Caki2 (cell line): ENCODE data around the gene S100A6. TPM values are rescaled to one million over a fixed set of nuclear protein-coding genes. Genes with fewer than 3 reads are reported as not detected.
"Not testable (repeated sequence)": the region's sequence is repeated elsewhere in the genome, so short reads cannot be mapped to it uniquely, and the experiment has no call there.

Source experiments
- DNase-seq: peaks from one replicate; pipeline ENCODE4 v3.0.0-alpha.2; 2015; ENCODE audit warnings: low read depth
- in situ Hi-C: cut with HindIII; loops from 2 replicates; pipeline ENCODE4 v1.10.0; 2016; ENCODE audit warnings: low sequenced_read_pairs, low pct_unique_long_range_greater_than_20kb, mixed read lengths
- total RNA-seq: library from RNA; depleted of rRNA; stranded (reverse); fragments of >200 nt; shearing (Covaris generic); gene quantifications from 2 replicates; pipeline ENCODE4 v1.2.3, GENCODE V29; 2014; ENCODE audit warnings: low replicate concordance

S100A6 gene
- total RNA-seq, 1 experiment from 2014 or later = 1,350 TPM

DNA sequence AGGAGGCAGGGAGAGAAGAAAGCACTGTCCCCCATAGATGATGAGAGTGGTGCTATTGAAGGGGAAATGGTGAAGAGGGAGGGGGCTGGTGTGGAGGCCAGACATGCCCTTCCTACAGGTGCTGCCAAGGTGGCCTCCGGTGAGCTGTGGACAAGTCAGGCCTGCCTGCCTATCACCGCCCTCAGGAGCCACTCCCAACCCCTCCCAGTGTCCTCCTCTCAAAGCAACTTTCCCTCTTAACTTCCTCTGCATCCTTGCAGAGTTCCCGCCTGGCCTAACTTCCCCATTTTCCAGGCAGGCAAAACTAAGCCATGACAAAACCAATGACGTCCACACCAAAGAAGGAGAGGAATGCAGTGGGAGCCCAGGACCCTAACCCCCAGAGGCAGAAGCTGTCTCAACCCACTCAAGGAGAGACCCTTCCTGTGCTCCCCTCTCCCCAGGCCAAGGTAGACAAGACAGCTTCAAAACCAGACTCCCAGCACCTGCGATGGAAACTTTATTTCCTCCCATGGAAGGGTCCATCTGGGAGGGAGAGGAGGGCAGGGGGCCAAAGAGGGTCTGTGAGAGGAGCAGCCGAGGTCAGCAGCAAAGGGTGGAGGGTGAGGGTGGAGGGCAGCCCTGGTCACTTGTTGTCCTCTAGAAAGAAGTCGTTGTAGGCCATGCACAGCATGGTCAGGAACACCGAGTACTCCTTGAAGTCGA lies 1.0 kb upstream of the S100A6 start:
- in situ Hi-C loops = no loop called here
- no peak for DNase-seq

DNA sequence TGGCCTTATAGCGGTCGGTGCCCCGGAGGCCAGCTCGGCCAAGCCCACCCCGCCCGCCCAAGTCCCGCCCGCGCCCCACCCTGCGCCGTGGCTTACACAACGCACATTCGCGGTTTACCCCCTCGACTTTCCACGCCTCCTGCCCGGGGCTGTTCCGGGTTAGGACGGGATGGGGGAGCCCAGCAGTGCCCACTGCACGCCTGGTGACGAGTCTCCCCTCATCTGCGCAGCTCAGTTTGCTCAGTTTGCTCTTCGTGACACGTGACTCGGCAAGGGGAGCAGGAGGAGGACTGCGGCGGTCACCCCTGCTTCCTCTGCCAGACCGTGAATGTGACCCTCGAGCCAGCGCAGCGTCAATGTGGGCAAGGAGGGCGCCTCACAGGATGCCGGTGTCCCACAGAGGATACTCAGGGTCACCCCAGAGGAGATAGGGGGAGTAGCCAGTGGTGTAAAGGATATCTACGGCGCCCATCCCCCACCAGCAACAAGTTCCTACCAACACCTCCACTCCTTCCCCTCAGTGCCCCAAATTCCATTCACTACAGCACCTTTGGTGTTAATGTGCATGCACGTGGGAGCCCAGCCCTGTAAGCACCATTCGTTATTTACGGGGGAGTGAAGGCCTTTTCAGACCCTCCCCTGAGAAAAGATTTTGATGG lies 350 bp upstream of the S100A6 start:
- peak; percentile 90 for DNase-seq
- in situ Hi-C loops = no loop called here

DNA sequence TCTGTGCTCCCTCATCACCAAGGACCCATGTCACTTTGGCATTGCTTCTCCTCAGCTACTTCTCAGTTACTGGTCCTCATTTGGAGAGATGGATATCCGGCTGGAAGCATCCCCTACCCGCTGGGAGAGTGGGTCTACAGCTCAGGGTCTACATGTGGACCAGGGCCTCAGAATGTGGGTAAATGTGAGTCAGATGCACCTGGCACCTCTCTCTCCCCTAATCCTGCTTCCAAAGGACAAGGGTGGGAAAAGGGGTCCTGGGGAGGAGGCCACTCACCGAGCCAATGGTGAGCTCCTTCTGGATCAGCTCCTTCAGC lies 908 bp downstream of the S100A6 start:
- in situ Hi-C loops = no loop called here
- no peak for DNase-seq

DNA sequence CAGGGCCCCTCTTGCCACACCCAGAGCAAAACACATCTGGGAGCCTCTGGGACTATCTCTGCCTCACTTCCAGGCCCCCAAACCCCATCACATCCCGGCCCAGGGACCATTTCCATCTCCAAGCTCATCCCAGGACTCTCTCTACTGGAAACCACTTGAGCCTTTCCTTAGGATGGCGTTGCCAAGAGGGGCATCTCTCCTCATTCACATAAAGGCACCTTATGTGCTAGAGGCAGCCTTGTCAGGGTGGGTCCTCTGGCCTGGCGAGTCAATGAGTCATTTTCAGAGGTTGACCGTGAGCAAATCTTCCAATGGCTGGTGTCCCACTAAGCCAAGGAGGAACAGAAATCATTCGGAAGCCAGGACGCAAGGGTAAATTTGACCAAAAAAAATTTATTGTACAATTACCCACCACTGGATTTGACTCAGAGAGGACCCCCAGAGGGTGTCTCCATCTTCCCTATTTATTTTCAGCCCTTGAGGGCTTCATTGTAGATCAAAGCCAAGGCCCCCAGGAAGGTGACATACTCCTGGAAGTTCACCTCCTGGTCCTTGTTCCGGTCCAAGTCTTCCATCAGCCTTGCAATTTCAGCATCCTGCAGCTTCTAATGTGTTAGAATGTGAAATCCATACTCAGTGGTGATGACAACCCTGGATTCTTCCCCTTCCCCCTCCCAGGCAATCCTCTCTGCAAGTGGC lies 1.4 kb downstream of the S100A6 start:
- in situ Hi-C loops = no loop called here
- no peak for DNase-seq

DNA sequence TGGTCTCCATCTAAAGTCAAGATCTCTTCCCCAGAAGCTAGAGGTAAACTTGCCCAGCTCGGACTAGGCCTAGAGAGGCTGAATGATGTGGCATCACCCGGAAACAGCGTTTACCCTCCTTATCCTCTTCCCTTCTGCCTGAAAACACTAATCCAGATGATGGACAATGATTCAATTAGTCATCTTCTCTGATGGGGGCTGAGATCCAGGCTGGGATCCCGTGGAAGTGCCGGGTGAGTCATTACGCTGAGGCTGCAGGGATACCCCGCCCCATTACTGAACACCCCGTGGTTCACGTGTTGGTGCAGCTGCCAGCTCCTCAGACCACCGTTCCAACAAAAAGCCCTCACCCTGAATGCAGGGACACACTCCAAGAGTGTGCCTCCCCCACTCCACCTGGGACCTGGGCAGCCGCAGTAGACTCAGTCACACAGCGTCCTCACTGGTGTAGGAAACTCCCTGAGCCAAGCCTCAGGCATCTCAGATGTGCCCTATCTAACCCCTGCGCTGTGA lies 2.0 kb downstream of the S100A6 start:
- DNase-seq = peak; percentile 93
- in situ Hi-C loops = no loop called here

DNA sequence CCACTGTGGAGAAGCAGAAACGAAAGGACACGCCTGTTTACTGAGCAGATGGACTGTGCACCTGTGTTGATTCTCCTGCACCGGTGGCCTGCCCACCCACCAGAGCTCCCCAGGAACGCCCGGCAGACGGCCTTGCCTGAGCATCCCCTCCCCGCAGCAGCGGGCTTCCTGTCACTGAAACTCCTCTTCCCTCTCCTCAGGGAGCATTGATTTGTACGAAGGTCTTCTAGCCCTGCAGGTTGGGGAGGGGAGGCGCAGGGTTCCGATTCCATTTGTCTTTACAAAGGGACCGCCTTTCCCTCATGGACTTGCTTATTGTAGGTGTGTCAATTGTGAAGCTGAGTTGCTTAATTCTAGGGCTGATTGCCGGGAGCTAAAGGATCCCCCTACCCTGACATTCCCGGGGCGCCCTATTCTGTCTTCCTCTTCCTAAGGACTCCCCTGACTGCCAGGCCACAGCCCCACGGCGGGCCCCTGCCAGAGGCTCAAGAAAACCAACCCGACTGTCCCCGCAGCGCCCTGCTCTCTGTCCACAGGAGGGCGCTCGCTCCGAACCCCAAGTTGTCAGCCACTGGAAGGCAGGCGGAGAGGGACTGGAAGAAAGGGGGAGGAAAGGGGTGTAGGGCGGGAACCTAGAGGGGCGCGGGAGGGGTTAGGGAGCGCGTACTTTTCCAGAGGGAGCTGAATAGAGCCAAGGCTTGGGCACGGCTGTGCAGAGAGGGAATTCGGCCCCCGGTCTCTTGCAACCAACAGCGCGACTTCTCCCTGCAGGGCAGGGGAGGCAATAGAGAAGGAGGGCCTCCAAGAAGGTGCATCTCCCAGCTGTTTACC lies 2.8 kb downstream of the S100A6 start:
- DNase-seq = peak; percentile 83
- in situ Hi-C loops = no loop called here

DNA sequence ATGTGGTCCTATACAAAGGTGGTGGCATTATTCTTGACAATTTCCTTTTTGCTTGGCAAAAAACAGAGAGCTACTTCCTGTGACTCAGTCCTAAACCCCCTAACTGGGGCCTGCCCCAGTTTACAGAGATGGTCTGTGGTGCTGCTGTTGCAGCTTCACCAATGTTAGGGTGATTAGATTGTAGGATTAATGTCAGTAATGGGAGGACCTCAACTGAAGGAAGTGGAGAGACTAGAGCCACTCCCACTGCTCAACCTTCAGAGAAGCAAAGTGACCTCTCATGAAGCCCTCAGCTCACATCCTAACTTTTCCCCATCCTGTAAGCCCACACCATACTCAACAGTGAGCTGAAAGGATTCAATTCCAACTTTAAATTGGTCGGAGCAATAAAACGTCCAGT lies 3.6 kb downstream of the S100A6 start:
- in situ Hi-C loops = no loop called here
- no peak for DNase-seq

DNA sequence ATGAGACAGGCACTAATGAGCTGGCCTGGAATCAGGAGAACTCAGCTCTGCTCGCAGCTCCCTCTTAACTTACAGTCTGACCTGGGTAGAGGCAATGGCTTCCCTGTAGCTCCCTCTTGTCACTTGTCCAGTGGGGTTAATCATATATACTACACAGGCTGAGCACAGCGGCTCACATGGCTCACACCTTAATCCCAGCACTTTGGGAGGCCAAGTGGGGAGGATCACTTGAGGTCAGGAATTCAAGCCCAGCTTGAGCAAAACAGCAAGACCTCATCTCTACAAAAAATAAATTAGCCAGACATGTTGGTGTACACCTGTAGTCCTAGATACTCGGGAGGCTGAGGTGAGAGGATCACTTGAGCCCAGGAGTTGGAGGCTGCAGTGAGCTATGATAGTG lies 4.2 kb downstream of the S100A6 start:
- DNase-seq = no peak
- in situ Hi-C loops = no loop called here

DNA sequence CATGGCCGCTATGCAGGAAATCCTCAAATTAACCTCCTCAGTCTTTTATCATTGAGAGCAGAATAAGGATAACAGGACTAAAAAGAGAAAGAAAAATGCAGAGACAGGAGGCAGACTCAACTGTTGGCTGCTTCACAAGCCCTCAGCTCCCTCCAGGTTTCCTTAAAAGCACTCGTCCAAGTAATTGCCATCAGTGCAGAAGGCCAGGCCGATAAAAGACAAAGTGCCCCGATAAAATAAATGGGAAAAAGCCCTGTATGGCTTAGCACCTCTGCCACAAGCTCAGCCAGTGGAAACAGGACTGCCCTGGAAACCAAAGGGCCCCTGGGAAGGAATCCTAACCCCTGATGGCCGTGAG lies 8.1 kb downstream of the S100A6 start:
- in situ Hi-C loops = no loop called here
- no peak for DNase-seq

DNA sequence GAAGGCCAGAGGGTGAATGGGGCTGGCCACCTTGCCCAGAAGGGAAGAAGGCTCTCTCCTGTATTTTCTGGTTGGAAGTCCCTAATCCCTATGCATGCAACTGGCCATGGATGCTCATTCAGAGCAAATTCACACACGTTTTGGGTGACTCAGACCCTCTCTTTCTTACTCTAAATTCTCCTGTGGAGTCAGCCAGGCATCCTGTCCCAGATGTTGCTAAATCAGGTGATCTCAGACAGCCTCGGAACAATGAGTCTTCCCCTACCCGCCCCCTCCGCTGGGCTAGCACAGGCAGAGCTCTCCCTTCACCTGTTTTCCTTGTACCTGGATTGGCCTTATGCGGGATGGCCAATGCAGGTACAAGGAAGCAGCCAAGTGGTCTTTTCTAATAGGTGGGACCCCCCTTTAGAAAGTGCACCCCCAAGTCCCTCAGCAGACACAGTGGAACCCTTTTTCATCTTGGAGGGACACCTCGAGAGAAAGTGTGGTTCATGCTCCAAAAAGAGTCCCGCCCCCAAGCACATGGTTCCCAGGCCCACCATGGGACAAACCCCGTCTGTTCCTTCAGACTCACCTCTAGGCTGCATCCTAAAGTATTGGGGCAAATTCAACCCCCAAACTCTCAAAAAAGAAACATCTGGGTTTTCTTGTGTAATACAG lies 8.6 kb downstream of the S100A6 start:
- in situ Hi-C loops = no loop called here
- no peak for DNase-seq

DNA sequence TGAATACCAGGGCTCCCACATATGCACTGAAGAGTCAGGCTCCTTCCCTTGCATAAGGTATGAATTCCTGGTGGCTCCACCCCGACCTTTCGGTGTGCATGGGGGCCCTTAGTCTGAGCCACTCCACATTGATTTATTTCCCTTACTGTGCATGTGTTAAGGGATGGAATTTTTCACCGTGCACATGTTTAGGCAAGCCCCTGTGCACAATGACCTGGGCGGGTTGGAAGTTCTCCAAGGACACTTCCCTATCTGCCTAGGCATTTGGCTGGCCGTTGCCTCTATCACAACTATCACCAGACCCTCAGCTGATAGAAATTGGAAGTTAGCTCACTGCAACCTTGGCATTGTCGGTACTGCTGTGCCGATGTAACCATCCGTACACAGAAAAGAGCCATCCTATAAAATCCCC lies 9.7 kb downstream of the S100A6 start:
- no peak for DNase-seq
- in situ Hi-C loops = no loop called here

DNA sequence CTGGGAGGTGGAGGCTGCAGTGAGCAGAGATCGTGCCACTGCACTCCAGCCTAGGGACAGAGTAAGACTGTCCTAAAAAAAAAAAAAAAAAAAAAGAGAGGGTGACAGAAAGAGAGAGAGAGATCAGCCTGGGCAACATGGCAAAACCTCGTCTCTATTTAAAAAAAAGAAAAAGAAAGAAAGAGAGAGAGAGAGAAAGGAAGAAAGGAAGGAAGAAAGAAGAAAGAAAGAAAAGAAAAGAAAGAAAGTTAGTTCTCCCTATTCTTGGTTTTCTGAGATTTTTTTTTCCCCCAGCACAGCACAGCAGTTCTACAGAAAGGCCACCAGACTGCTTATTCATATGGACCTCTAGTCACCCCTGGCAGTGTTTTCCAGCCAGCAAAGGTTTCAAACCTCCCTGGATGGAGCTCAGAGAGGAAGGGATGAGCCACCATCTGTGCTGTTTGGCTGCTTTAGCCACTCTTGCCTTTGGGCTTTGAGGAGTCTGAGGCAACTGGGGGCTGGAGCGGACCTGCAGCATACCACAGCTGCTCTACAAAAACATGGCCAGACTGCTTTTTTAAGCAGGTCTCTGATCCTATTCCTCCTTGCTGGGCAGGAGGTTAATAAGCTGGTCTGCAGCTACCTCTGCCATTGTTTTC lies 10.6 kb downstream of the S100A6 start:
- no peak for DNase-seq
- in situ Hi-C loops = no loop called here

DNA sequence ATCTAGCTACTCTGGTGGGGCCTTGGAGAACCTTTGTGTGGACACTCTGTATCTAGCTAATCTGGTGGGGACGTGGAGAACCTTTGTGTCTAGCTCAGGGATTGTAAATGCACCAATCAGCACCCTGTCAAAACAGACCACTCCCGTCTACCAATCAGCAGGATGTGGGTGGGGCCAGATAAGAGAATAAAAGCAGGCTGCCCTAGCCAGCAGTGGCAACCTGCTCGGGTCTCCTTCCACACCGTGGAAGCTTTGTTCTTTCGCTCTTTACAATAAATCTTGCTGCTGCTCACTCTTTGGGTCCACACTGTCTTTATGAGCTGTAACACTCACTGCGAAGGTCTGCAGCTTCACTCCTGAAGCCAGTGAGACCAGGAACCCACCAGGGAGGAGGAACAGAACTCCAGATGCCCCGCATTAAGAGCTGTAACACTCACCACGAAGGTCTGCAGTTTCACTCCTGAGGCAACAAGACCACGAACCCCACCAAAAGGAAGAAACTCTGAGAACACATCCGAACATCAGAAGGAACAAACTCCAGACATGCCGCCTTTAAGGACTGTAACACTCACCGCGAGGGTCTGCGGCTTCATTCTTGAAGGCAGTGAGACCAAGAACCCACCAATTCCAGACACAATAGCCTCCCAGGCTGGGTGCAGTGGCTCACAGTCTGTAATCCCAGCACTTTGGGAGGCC lies 13.3 kb downstream of the S100A6 start:
- in situ Hi-C loops, DNase-seq: not testable (repeated sequence)

DNA sequence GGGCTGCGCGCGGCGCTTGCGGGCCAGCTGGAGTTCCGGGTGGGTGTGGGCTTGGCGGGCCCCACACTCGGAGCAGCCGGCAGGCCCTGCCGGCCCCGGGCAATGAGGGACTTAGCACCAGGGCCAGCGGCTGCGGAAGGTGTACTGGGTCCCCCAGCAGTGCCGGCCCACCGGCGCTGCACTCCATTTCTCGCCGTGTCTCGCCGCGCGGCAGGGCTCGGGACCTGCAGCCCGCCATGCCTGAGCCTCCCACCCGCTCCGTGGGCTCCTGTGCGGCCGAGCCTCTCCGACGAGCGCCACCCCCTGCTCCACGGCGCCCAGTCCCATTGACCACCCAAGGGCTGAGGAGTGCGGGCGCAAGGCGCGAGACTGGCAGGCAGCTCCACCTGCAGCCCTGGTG lies 14.0 kb downstream of the S100A6 start:
- in situ Hi-C loops, DNase-seq: not testable (repeated sequence)

DNA sequence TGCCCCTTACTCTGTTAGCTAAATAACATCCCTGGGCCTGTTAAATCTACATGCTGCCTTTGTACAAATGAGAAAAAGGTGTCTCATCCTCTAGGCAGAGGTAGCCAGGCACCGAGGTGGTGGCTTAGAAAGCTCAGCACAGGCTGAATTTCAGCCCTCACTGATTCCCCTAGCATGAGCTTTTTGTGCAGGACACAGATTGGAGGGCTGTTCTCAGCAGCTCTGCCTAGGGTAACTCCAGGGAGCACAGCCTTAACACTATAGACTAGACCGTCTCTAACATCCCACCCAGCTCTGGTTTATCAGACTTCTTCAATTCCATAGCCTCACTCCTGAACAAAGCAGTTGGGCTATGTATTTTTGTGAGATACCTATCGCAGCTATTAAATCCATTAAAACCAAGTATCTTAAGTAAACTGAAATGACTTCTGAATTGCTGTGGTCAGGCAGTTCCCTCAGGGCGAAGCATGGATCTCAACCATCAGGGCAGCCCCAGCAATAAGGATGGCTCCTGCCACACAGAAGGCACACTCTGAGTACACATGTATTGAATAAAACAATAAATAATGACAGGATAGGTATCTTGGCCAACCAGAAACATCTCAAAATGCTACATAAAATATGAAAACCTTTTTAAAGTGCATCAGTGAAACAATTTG lies 14.8 kb downstream of the S100A6 start:
- DNase-seq = no peak
- in situ Hi-C loops = no loop called here

DNA sequence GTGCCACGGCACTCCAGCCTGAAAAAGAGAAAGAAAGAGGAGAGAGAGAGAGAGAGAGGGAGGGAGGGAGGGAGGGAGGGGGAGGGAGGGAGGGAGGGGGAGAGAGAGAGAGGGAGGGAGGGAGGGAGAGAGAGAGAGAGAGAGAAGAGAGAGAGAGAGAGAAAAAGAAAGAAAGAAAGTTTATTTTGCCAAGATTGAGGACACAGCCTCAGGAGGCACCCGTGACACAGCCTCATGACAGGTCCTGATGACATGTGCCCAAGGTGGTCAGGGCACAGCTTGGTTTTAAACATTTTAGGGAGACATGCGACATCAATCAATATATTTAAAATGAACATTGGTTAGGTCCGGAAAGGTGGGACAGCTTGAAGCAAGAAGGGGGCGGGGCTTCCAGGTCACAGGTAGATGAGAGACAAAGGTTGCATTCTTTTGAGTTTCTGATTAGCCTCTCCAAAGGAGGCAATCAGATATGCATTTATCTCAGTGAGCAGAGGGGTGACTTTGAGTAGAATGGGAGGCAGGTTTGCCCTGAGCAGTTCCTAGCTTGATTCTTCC lies 15.6 kb downstream of the S100A6 start:
- DNase-seq, in situ Hi-C loops: not testable (repeated sequence)

DNA sequence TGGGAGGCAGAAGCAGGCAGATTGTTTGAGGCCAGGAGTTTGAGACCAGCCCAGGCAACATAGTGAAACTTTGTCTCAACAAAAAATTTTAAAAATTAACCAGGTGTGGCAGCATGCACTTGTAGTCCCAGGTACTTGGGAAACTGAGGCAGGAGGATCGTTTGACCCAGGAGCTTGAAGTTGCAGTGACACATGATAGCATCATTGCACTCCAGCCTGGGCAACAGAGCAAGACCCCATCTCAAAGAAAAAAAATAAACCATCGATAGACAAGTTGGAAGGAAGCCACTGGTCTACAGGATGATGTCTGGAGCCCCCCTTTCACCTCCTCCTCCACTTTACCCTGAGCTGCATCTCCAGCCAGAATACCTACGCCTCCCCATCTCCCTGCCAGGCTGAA lies 16.5 kb downstream of the S100A6 start:
- in situ Hi-C loops = no loop called here
- DNase-seq = no peak
